B cell (primary cell): ENCODE measurements around the gene SLC25A4.

ENCODE experiments used
- EZH2 ChIP-seq: IDR thresholded peaks from 2 replicates; pipeline ENCODE4 v1.6.1; 2012; ENCODE audit warnings: borderline replicate concordance, low read depth, mild to moderate bottlenecking, moderate library complexity, low read length; ENCODE audit not compliant: insufficient read depth, poor library complexity, severe bottlenecking
- TF ChIP-seq, protein P1 (sequence below): fragments of 200-600 bp; IDR thresholded peaks from one replicate; pipeline ENCODE4 v1.8.0; 2022; ENCODE audit warnings: antibody characterized with exemption, mild to moderate bottlenecking

DNA sequence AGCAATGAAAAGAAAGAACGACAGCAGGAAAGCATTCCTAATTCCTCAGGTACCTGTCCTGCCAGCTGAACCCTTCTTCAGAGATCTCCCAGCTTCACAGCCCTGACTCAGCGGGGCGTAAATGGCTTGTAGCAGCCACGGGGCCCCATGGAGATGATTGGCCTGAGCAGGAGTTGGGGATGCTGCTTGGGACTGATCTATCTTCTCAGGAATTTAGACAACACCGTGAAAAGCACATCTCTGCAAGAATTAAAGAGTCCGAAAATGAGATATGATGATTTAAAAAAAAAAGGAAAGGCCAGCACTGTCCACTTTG lies 22.5 kb upstream of the SLC25A4 start:
- TF ChIP-seq, protein P1, sequence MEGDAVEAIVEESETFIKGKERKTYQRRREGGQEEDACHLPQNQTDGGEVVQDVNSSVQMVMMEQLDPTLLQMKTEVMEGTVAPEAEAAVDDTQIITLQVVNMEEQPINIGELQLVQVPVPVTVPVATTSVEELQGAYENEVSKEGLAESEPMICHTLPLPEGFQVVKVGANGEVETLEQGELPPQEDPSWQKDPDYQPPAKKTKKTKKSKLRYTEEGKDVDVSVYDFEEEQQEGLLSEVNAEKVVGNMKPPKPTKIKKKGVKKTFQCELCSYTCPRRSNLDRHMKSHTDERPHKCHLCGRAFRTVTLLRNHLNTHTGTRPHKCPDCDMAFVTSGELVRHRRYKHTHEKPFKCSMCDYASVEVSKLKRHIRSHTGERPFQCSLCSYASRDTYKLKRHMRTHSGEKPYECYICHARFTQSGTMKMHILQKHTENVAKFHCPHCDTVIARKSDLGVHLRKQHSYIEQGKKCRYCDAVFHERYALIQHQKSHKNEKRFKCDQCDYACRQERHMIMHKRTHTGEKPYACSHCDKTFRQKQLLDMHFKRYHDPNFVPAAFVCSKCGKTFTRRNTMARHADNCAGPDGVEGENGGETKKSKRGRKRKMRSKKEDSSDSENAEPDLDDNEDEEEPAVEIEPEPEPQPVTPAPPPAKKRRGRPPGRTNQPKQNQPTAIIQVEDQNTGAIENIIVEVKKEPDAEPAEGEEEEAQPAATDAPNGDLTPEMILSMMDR: no peak
- no peak for TF ChIP-seq EZH2
